Measurements from ENCODE around the gene PLTP. TPM values are rescaled to one million over a fixed set of nuclear protein-coding genes. Genes with fewer than 3 reads are reported as not detected.

The PLTP gene
- total and polyA plus RNA-seq, 2 donors (not counting 3 experiments of a cell fraction or from before 2014, with no cell fraction given) = 62.1 to 118 TPM

- Histone ChIP-seq H3K9me3 (replicated peaks; ENCODE audit: control insufficient read depth, insufficient read depth, low read length) (no peaks in the 10 kb centered on the region), H3K36me3 (ENCODE audit: control insufficient read depth in 2 of 2, extremely low read depth in 1 of 2, insufficient read depth in 2 of 2, low read length in 2 of 2) (peaks cover 4 to 56% of the 10 kb centered on the region in 2 experiments), H2AFZ (ENCODE audit: low read depth, low read length) (no peak overlapping the region), H3K27me3 (ENCODE audit: control insufficient read depth in 2 of 2, insufficient read depth in 2 of 2, low read length in 2 of 2) (no peaks in the 10 kb centered on the region), H3K4me1 (ENCODE audit: control insufficient read depth, extremely low read depth, insufficient read depth, low read length) (no peaks in the 10 kb centered on the region), H4K20me1 (replicated peaks; ENCODE audit: control insufficient read depth, extremely low read depth, insufficient read depth, low read length) (no peaks in the 10 kb centered on the region), H3K9me1 (replicated peaks; ENCODE audit: control insufficient read depth, extremely low read depth, insufficient read depth, low read length) (no peaks in the 10 kb centered on the region), H3K79me2 (ENCODE audit: control insufficient read depth, insufficient read depth, low read length) (no peaks in the 10 kb centered on the region), H3K4me2 (ENCODE audit: insufficient read depth, low read length) (no peak overlapping the region), H3K9ac (replicated peaks; ENCODE audit: extremely low read depth, insufficient read depth, low read length) (no peak overlapping the region), H3K4me3 (replicated peaks in 1 of 3; ENCODE audit: insufficient read depth in 1 of 3, low read depth in 1 of 3, low read length in 3 of 3) (no peak overlapping the region), H3K27ac (ENCODE audit: insufficient read depth, low read depth, low read length) (no peak overlapping the region)
- no peak for DNase-seq (ENCODE audit: low read depth, low spot score)
- POLR2A ChIA-PET = interaction anchor here (0.9 kb wide), 1 partner anchor 17 kb away, joined by 3 read pairs; no protein-coding TSS in a partner anchor
- CTCF ChIA-PET = interaction anchor here (1.3 to 2.7 kb wide), 3 partner anchors 18 to 128 kb away, joined by 5 to 18 read pairs (median 7); partner anchors contain the start of genes CTSA and NEURL2
- intact Hi-C loops (cut with micrococcal nuclease) = no loop called here
- TF ChIP-seq GATA2 (IDR thresholded peaks at IDR 0.05; ENCODE audit: insufficient read depth, insufficient read length, low read depth, low read length) (no peak), JUN (IDR thresholded peaks at IDR 0.05; ENCODE audit: borderline replicate concordance, insufficient read depth, insufficient read length, low read depth) (no peak), CTCF (IDR thresholded peaks at IDR 0.05; ENCODE audit: extremely low read depth in 1 of 2, insufficient read depth in 1 of 2, low read depth in 1 of 2, low read length in 2 of 2) (no peak), MAX (IDR thresholded peaks at IDR 0.05; ENCODE audit: insufficient read depth, insufficient read length) (no peak), MYC (IDR thresholded peaks at IDR 0.05; ENCODE audit: low read depth, low read length) (no peak), POLR2AphosphoS5 (IDR thresholded peaks at IDR 0.05; ENCODE audit: insufficient read depth, low read depth, low read length) (no peak), EZH2 (IDR thresholded peaks at IDR 0.05; ENCODE audit: borderline replicate concordance, low read depth, low read length, severe bottlenecking) (no peak), FOS (IDR thresholded peaks at IDR 0.05; ENCODE audit: borderline replicate concordance, insufficient read depth, low read length) (no peak), POLR2A (IDR thresholded peaks at IDR 0.05; ENCODE audit: low read depth, low read length) (no peak)
- dilution Hi-C loops (cut with MboI; ENCODE audit: extremely low pct_ligation_motif_present, low sequenced_read_pairs) = no loop called here
- no peak for FAIRE-seq
- BruUV-seq (replicated peaks) = no TSS peak
Observed at GRCh38 chr20:45951925-45952834, 40.2 kb upstream of the PLTP start.
